Measurements from ENCODE around the gene CD34. TPM values are rescaled to one million over a fixed set of nuclear protein-coding genes. Genes with fewer than 3 reads are reported as not detected.
A peak's percentile ranks its signal among the peaks of the same experiment; 100 is the strongest.

Gene CD34
- total RNA-seq, 4 donors from 2014 or later = 20.7 to 38.8 (median 27.8) TPM

DNA sequence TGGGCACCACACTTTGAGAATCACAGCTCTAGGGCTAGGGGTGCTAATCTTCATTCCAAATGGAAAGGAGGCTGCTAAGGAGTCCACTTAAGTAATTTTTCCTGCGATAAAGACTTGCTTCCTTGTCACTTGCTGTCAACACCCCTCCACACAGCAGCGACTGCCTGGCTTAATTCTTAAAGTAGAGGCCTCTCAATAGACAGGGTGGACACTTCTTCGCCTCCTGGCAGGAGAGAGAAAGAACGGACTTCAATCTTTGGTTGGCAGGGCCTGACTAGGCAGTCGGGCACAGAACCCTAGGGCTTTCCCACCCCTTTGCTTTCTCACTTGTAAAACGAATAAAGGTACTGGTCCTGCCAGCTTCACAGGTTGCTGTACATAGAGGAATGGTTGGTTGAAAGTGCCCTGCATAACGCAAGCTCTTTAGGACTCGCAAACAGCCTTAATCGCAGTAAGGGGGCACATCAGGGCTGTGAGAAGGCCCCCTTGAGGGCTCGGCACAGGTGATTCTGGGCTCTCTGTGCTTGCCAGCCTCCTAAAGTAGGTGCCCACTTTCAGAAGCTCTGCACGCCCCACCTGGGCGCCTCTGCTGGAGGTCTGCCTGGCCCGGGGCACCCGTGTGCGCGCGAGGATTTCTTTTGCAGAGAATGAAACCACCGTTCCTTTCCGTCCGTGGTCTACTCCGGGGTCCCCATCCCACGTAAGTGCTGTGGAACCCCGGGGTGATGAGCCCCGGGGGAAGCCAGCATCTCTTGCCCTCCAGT, 47.6 kb upstream of the CD34 start:
- intact Hi-C loops (cut with DNase I) = no loop called here
- H3K27ac ChIP-seq = peak overlapping the region in 2 of 3 donors; percentile 47 to 60
- DNase-seq = no peak
- 55 to 82% methylated on average over 11 to 19 of the region's 24 CpGs for WGBS, 2 donors
- H3K27me3 ChIP-seq = no peaks in the 10 kb centered on the region
- H3K9me3 ChIP-seq = no peaks in the 10 kb centered on the region
- peak overlapping the region in 2 of 3 donors; percentile 1 to 49 for H3K4me3 ChIP-seq (replicated peaks in 1 of 3)
- H3K36me3 ChIP-seq = no peaks in the 10 kb centered on the region
- no peak for TF ChIP-seq POLR2A (IDR thresholded peaks at IDR 0.05)
- TF ChIP-seq, protein P1, sequence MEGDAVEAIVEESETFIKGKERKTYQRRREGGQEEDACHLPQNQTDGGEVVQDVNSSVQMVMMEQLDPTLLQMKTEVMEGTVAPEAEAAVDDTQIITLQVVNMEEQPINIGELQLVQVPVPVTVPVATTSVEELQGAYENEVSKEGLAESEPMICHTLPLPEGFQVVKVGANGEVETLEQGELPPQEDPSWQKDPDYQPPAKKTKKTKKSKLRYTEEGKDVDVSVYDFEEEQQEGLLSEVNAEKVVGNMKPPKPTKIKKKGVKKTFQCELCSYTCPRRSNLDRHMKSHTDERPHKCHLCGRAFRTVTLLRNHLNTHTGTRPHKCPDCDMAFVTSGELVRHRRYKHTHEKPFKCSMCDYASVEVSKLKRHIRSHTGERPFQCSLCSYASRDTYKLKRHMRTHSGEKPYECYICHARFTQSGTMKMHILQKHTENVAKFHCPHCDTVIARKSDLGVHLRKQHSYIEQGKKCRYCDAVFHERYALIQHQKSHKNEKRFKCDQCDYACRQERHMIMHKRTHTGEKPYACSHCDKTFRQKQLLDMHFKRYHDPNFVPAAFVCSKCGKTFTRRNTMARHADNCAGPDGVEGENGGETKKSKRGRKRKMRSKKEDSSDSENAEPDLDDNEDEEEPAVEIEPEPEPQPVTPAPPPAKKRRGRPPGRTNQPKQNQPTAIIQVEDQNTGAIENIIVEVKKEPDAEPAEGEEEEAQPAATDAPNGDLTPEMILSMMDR (IDR thresholded peaks at IDR 0.05) = no peak
- H3K4me1 ChIP-seq = peaks cover 11 to 29% of the 10 kb centered on the region in 2 donors

DNA sequence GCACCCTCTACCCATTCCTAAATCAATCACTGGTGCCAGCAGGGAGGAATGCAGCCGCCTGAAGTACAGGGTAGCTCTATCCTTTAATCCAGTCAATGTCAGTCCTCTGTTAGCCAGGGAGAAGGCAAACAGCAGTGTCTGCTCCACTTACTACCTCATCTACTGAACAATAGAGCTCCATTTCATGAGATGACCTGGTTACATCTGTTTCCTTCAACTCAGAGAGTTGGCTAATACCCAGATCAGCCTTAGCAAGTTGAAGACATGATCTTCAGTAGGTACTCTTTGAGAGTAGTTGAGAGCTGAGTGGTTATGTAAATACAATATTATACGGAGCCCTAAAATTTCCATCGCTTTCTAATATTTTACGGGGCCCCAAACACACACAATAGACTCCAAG, 46.1 kb upstream of the CD34 start:
- Histone ChIP-seq H3K36me3 (no peaks in the 10 kb centered on the region), H3K9me3 (no peaks in the 10 kb centered on the region), H3K27ac (no peak overlapping the region), H3K4me3 (replicated peaks in 1 of 3) (no peak overlapping the region), H3K27me3 (no peaks in the 10 kb centered on the region), H3K4me1 (peaks cover 6 to 16% of the 10 kb centered on the region in 2 donors)
- WGBS, 2 donors = 82% methylated on average over 4 of the region's 4 CpGs
- DNase-seq = no peak
- TF ChIP-seq POLR2A (IDR thresholded peaks at IDR 0.05) = no peak
- TF ChIP-seq, protein P1 (IDR thresholded peaks at IDR 0.05) = no peak
- intact Hi-C loops (cut with DNase I) = no loop called here

DNA sequence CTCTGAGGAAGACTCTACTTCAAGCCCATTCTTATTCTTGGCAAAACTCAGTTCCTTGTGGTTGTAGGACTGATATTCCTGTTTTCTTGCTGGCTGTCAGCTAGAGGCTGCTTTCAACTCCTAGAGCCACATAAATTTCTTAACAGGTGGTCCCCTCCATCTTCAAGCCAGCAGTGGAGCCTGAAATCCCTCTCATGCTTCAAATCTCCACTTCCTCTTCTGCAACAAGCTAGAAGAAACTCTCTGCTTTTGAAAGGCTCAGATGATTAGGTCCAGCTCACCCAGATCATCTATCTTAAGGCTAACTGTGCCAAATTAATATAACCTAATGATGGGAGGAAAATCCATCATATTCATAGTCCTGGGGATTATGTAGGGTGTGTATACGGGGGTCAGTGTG, 43.2 kb upstream of the CD34 start:
- no peak overlapping the region for H3K27ac ChIP-seq
- intact Hi-C loops (cut with DNase I) = no loop called here
- H3K36me3 ChIP-seq = no peaks in the 10 kb centered on the region
- no peaks in the 10 kb centered on the region for H3K27me3 ChIP-seq
- H3K4me3 ChIP-seq (replicated peaks in 1 of 3) = no peak overlapping the region
- TF ChIP-seq, protein P1 (IDR thresholded peaks at IDR 0.05) = no peak
- no peak for TF ChIP-seq POLR2A (IDR thresholded peaks at IDR 0.05)
- no peaks in the 10 kb centered on the region for H3K9me3 ChIP-seq
- peaks cover 6 to 9% of the 10 kb centered on the region in 2 donors for H3K4me1 ChIP-seq
- no peak for DNase-seq
- WGBS, 2 donors = 97 to 100% methylated on average over 1 of the region's 1 CpG

DNA sequence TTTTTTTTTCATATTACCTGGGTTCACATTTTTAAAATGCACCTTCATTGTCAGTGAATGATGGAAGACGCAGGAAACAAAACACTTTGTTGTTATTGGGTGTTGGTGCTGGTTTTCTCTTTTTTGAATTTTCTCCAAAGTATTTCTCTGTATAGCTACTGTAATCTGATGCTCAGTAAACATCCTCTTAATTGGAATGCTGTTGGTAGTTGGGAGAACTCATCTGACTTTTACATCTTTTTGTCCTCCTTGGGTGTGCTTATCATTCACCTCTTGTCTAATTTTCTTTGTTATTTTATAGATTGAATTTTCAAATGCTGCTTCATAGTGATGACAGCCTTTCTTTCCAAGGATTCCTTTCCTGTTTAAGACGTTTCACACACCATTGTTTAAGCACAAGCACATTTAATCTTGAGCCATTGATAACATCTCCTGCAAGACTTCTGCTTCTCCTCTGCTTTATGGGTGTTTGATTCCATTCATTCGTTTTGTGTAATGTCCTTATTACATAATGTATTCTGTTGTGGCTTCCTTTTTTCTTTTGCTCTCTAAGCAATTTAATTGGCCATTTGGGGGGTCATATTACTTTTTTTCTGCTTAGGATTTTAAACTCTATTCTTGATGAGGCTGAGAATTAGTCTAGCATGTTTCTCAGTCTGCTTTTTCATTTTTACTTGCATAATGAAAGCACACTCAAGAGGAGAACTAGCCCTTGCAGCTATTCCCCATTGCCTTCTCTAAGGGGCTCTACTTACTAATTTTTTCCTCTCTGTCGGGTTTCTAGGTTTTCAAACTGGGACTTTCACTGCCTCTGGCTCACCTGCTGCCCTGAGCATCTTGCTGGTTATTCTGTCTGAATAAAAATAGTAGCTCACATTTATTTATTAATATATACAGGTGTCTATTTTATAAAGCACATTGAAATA, 42.0 kb upstream of the CD34 start:
- no peak overlapping the region for H3K27ac ChIP-seq
- no peaks in the 10 kb centered on the region for H3K4me1 ChIP-seq
- no peaks in the 10 kb centered on the region for H3K9me3 ChIP-seq
- no peak for DNase-seq
- H3K27me3 ChIP-seq = no peaks in the 10 kb centered on the region
- no peak overlapping the region for H3K4me3 ChIP-seq (replicated peaks in 1 of 3)
- H3K36me3 ChIP-seq = no peaks in the 10 kb centered on the region
- TF ChIP-seq, protein P1 (IDR thresholded peaks at IDR 0.05) = no peak
- no peak for TF ChIP-seq POLR2A (IDR thresholded peaks at IDR 0.05)
- WGBS, 2 donors = 60 to 63% methylated on average over 4 of the region's 4 CpGs
- intact Hi-C loops (cut with DNase I) = no loop called here
